ENCODE data around the gene FAM135A. TPM values are rescaled to one million over a fixed set of nuclear protein-coding genes. Genes with fewer than 3 reads are reported as not detected.
A peak's percentile ranks its signal among the peaks of the same experiment; 100 is the strongest.

FAM135A gene
- total and polyA plus RNA-seq, 2 of the 4 experiments (the other 2 are of a cell fraction): 2.2 to 7.9 TPM

GRCh38 chr6:70510600-70510999, 97.3 kb downstream of the FAM135A start:
- dilution Hi-C loops (cut with HindIII; ENCODE audit: low sequenced_read_pairs, unreplicated experiment) (no loop called here), intact Hi-C loops (cut with micrococcal nuclease) (loop anchor here (10.0 kb wide), 1 partner anchor 64 kb away; no protein-coding TSS in a partner anchor), in situ Hi-C loops (cut with MboI; ENCODE audit: low sequenced_read_pairs) (no loop called here)
- Histone ChIP-seq H3K18ac (ENCODE audit: low read depth, low read length) (no peak overlapping the region), H2AK9ac (replicated peaks; ENCODE audit: low read depth, low read length, poor library complexity) (no peak overlapping the region), H2AFZ (replicated peaks; ENCODE audit: low read length, poor library complexity) (no peak overlapping the region), H2BK5ac (ENCODE audit: low read depth, low read length, poor library complexity, severe bottlenecking) (no peak overlapping the region), H3K36me3 (ENCODE audit: control insufficient read depth, insufficient read depth, low read length) (no peaks in the 10 kb centered on the region), H2BK15ac (ENCODE audit: low read depth, low read length) (no peak overlapping the region), H3K4me2 (ENCODE audit: low read depth, low read length) (no peak overlapping the region), H3K4me1 (ENCODE audit: control insufficient read depth, insufficient read depth, low read length) (no peaks in the 10 kb centered on the region), H3K79me1 (ENCODE audit: low read depth in 1 of 2, low read length in 2 of 2) (no peaks in the 10 kb centered on the region), H4K8ac (ENCODE audit: low read depth in 2 of 2, low read length in 2 of 2) (no peak overlapping the region), H4K20me1 (ENCODE audit: insufficient read depth, low read length) (no peaks in the 10 kb centered on the region), H2BK20ac (ENCODE audit: low read depth, low read length) (no peak overlapping the region), H3K9ac (ENCODE audit: low read depth, low read length) (no peak overlapping the region), H3K4me3 (ENCODE audit: insufficient read depth, low read depth, low read length) (no peak overlapping the region), H3K27ac (ENCODE audit: insufficient read depth, low read length) (no peak overlapping the region), H4K91ac (ENCODE audit: insufficient read depth, low read depth, low read length) (no peak overlapping the region), H4K5ac (ENCODE audit: low read depth, low read length) (no peak overlapping the region), H3K23ac (ENCODE audit: low read depth, low read length) (no peak overlapping the region), H3K27me3 (ENCODE audit: control insufficient read depth, insufficient read depth, low read length) (no peaks in the 10 kb centered on the region), H3K9me1 (ENCODE audit: insufficient read depth, low read length) (no peaks in the 10 kb centered on the region), H3K9me3 (ENCODE audit: control insufficient read depth, insufficient read depth, low read length) (no peaks in the 10 kb centered on the region), H2BK120ac (ENCODE audit: low read depth, low read length) (no peak overlapping the region), H3K56ac (ENCODE audit: extremely low read depth, insufficient read depth, low read length) (no peak overlapping the region), H3K4ac (ENCODE audit: low read depth, low read length) (no peak overlapping the region), H3K14ac (replicated peaks; ENCODE audit: low read depth, low read length) (no peak overlapping the region), H2AK5ac (ENCODE audit: low read depth, low read length) (no peak overlapping the region)
- no TSS peak for BruUV-seq (replicated peaks)
- POLR2A ChIA-PET (ENCODE audit: unreplicated experiment): no interaction called here
- TF ChIP-seq MAFK (IDR thresholded peaks at IDR 0.05; ENCODE audit: low read depth, low read length) (no peak), NFE2L2 (IDR thresholded peaks at IDR 0.05; ENCODE audit: low read depth, low read length) (peak; percentile 54), RAD21 (IDR thresholded peaks at IDR 0.05; ENCODE audit: low read length) (no peak)
- DNase-seq: no peak
- CTCF ChIA-PET: no interaction called here
- ATAC-seq (ENCODE audit: low read depth): no peak

All from IMR-90 (cell line).